Dedifferentiated amniotic fluid mesenchymal stem cell (primary cell): Measurements from ENCODE around the gene DIRAS2.
A peak's percentile ranks its signal among the peaks of the same experiment; 100 is the strongest.
"Not testable (repeated sequence)": the region's sequence is repeated elsewhere in the genome, so short reads cannot be mapped to it uniquely, and the experiment has no call there.

Source experiments
- DNase-seq: peaks from one replicate; pipeline ENCODE4 v3.0.0-alpha.2; 2016; ENCODE audit errors: extremely low spot score

Gene DIRAS2, protein sequence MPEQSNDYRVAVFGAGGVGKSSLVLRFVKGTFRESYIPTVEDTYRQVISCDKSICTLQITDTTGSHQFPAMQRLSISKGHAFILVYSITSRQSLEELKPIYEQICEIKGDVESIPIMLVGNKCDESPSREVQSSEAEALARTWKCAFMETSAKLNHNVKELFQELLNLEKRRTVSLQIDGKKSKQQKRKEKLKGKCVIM

DNA sequence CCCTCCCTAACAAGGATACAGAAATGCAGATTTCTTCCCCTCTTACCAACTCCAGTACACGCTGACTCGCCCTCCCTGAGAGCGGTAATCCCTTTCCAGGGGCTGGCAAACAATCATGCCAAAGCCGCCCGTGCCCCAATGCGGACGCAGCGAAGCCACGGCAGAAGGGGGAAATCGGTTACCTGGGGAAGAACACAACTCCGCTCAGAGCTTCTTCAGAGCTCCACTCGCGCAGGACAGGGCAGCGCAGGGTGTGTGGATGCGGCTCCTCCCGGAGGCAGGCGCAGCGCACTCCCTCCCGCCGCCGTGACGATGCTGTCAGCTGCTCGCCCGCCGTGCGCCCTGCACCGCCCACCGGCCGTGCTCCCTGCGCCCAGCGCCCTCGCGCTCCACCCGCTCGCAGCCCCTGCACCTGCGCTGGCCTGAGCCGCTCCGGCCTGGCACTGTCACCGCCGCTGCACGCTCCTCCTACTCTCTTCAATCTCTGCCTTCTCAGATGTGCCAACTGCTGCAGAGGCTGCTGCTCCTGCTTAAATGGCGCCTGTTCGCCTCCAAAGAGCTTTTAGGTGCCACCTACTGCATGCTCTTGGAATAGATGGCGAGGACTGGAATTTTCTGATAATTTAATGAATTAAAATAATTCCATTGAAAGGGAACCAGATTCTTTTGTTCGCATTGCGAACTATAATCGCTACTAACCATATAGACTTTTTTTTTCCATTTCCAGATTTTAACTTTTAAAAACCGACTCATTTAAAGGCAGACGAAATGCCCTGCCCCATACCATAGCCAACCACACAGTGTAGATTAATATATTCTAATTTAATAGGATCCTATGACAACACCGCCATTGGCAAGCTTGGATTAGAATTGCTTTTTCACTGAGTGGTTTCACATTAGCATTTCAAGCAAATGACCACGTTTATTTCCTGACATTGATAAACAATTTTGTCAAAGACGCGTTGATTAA lies at the start of gene DIRAS2:
Gene DIRAS2, minus strand, starts transcription at position 255 of the 970 bp plus-strand sequence. CDS start 28,997 bp downstream, outside the sequence.
- peak; percentile 29 for DNase-seq

GRCh38 chr9:90684736-90685135 lies 42.1 kb upstream of the DIRAS2 start:
- DNase-seq, result no peak

DNA sequence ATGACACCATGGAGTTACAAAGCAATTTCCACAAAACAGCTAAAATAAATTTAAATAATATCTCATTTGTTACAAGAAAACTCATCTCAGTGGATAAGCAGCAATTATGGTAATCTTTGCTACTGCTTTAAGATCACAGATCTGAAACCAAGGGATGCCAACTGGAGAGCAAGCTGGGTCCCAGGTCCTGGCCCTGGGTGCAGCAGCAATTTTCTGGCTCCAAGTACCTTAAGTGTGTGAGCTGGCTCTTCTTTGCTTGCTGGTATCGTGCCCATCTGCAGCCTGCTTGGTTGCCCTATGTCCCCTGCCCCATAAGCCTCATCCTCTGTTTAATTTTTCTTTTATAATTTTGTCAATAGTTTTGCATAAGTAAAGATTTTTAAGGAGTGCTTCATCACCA lies 41.5 kb upstream of the DIRAS2 start:
- no peak for DNase-seq

GRCh38 chr9:90680534-90680933 lies 37.9 kb upstream of the DIRAS2 start:
- no peak for DNase-seq

DNA sequence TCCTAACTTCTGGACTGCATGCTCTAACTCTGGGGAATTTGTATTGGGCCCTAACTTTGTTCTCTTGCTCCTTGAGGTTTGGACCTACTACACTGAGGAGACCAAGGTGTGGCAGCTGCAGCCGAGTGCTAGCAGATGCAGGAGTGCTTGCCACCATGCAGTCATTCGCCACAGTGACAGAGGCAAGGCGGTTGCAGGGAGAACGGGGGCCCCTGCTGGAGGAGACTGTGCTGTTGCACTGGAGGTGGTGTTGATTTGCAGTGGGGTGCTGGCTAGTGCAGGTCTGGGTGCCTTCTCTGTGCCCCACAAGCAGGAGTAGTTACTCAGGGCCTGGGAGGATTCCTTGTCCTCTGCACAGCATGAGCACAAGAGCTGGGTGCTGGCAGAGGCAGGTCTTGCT lies 22.4 kb upstream of the DIRAS2 start:
- DNase-seq, result no peak

DNA sequence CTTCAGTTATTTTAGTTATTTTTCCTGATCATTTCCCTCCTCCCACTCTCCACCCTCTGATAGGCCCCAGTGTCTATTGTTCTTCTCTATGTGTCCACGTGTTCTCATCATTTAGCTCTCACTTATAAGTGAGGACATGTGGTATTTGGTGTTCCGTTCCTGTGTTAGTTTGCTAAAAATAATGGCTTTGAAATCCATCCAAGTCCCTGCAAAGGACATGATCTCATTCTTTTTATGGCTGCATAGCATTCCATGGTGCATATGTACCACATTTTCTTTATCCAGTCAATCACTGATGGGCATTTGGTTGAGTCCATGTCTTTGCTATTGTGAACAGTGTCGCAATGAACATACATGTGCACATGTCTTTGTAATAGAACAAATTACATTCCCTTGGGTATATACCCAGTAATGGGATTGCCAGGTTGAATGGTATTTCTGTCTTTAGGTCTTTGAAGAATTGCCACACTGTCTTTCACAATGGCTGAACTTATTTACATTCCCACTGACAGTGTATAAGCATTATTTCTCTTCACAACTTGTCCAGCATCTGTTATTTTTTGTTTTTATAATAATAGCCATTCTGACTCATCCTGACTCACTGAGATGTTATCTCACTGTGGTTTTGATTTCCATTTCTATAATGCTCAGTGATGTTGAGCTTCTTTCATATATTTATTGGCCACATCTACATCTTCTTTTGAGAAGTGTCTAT lies 17.2 kb upstream of the DIRAS2 start:
- no peak for DNase-seq

DNA sequence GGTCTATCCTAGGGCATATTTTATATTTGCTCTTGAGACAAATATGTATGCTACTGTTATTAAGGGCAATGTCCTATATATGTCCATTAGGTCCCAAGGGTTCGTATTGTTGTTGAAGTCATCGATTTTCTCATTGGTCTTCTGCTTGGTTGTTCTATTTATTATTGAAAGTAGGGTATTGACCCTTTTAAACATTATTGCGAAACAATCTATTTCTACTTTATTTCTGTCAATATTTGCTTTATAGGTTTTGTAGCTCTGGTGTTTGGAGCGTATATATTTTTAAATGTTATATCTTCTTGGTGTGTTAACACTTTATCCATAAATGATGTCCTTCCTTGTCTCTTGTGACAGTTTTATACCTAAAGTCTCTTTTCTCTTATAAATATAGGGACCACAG lies 16.2 kb upstream of the DIRAS2 start:
- DNase-seq, result no peak

GRCh38 chr9:90658181-90658580 lies 15.6 kb upstream of the DIRAS2 start:
- no peak for DNase-seq

DNA sequence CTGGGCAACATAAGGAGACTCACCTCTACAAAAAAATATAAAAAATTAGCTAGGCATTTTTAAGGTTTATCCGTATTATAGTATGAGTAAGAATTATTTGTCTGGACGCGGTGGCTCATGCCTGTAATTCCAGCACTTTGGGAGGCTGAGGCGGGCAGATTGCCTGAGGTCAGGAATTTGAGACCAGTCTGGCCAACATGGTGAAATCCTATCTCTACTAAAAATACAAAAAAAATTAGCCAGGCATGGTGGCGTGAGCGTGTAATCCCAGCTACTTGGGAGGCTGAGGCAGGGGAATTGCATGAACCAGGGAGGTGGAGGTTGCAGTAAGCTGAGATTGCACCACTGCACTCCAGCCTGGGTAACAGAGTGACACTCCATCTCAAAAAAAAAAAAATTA lies 14.3 kb upstream of the DIRAS2 start:
- not testable (repeated sequence) for DNase-seq

DNA sequence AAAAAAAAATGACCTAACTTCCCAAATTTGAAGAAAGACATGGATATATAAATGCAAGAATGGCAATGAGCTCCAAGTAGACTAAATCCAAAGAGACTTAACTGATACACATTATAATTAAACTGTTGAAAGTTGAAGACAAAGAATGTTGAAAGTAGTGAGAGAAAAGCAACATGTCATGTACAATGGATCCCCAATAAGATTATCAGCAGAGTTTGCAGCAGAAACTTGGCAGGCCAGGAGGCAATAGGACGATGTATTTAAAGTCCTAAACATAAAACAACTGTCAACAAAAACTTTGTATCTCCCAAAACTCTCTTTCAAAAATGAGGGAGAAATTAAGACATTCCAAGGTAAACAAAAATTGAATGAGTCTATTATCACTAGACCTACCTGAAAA lies 8.6 kb upstream of the DIRAS2 start:
- DNase-seq, result no peak

- DNase-seq, result no peak
Measured at GRCh38 chr9:90647843-90648242, 5.2 kb upstream of the DIRAS2 start.

DNA sequence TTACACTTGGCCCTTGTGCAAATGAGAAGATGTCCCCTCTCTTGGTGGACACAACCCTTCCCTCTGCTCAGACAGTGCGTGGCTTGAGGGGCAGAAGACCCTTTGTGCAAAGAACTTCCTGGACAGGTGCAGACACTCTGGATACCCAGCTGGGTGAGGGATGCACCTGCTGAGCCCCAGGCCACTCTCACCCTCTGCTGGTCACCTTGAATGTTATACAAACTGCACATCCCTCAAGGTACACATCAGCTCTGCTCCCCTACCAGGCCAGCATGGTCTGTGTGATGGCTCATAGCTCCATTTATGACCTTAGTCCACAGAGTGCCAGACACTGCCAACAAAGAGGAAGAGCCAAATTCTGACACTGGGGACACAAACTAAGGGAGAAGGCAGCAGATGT lies 3.1 kb upstream of the DIRAS2 start:
- DNase-seq, result no peak

DNA sequence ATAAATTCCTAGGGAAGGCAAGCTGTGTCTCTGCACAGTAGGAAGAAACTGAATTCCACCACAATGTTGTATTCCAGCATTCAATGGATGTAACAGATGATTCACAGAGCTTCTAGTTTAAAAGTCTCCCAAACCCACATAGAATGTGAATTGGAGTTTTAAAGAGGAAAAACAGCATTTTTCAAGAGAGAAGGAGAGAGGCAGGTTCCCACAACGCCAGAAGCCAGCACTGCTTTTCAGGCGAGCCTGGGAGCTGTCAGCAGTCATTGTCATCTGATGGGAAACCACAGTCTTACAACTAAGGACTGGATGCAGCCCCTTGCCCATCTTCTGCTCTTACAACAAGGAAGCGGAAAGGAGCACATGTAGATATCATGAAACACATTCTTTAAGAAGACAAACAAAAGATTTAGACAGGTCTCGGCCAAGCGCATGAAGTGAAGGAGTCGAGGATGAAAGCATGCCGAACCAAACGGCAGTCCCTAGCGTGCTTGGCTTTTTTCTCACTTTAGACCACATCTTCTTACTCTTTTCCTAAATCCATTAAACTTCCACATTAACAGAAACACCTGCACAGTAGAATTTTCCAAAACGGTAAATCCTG lies 638 bp downstream of the DIRAS2 start:
- DNase-seq, result no peak

DNA sequence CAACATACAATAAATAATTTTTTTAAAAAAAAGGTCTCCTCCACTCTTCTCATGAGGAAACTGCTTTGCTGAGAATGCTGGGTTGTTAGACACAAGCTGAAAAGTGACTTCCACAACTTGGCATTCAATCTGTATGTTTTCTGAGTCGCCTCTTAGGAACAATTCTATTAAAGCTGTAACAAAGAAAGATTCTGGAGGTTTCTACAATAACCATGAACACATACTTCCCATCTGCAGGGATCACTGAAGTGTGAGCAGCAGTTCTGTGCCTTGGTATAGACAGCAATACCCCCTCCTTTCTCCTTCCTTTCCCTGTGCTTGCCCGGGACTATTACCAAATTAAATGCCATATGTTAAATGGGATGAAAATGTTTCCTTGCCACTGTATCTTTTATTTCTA lies 1.5 kb downstream of the DIRAS2 start:
- no peak for DNase-seq

GRCh38 chr9:90640361-90640760 lies 2.3 kb downstream of the DIRAS2 start:
- no peak for DNase-seq

DNA sequence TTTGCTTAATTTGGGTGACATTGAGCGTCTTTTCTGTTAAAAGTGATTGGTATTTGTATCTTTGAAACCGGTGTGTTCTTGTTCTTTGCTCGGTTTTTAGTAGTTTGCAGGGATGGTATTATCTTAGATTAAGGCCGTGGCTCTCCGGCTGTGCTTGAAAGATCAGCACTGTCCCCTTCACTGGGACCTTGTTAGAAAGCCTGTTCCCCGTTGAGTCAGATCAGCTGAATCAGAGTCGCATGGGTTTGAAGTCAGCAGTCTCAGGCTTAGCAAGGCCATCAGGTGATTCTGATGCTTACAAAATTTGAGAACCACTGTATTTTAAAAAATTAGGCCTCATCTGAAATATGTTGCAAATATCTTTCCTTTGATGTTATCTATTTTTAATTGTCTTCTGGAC lies 5.0 kb downstream of the DIRAS2 start:
- no peak for DNase-seq

GRCh38 chr9:90632647-90633207 lies 9.9 kb downstream of the DIRAS2 start:
- no peak for DNase-seq

GRCh38 chr9:90631964-90632363 lies 10.7 kb downstream of the DIRAS2 start:
- no peak for DNase-seq

DNA sequence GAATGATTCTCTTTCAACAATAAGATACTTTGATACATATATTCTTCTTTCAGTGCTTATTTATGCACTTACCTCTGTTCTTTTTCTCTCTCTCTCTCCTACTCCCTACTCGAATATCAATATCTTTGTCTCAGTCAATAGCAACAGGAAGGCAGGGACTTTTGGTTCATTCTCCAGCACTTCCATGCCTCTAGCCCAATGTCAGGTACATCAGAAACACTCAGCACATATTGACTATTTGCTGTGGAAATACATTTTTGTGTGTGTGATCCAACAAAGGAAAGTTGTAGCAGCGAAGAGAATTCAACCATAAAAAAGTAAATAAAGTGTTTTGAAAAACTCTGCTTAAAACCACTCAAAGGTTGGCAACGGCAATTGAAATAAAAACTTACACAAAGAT lies 12.6 kb downstream of the DIRAS2 start:
- DNase-seq, result no peak

DNA sequence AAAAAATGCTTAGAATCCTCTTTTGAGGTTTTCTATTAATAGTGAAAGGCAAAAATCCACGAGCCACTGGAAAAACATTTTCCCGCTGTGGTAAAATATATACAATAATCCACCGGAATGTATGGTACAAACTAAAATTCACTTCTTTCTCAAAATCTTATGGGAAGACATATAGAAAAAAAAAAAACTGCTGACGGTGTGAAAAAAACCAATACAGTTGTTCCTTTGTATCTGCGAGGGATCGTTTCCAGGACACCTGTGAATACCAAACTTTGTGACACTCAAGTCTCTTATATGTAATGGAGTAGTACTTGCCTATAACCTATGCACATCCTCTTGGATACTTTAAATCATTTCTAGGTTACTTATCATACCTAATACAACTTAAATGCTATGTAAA lies 13.3 kb downstream of the DIRAS2 start:
- no peak for DNase-seq

DNA sequence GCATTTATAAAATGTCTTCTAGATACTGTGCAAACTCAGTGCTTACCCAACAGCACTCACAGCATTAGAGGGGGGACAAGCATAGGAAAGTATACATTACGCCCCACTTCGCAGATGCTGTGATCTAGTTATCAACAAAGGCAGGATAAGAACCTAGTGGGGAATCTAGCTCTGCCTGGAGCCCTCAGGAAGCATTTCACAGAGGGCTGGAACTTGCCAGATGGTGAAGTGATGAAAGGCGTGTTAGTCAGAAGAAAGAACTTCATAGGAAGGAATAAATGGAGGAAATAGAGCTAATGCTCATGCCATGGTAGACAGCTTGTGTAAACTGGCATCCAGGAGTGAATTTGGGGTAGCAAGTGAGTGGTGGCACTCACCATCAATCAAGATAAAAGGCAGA lies 25.8 kb downstream of the DIRAS2 start:
- no peak for DNase-seq

- no peak for DNase-seq
Measured at GRCh38 chr9:90613502-90613901, 29.1 kb downstream of the DIRAS2 start.
